Measurements from ENCODE around the gene STAT1.

- TF ChIP-seq CTCF (conservative IDR thresholded peaks at IDR 0.05; ENCODE audit: low read length) (no peak), EZH2phosphoT487 (IDR thresholded peaks at IDR 0.05; ENCODE audit: borderline replicate concordance) (no peak)
These were observed 80.6 kb downstream of the STAT1 start for GRCh38 chr2:190933361-190933760.

Measured in Loucy (cell line).